ENCODE measurements around the gene CYTH1. TPM values are rescaled to one million over a fixed set of nuclear protein-coding genes. Genes with fewer than 3 reads are reported as not detected.

Gene CYTH1
- total and polyA plus RNA-seq, 4 donors, result 15.4 to 32.1 (median 20.6) TPM

GRCh38 chr17:78738278-78738677, 43.8 kb downstream of the CYTH1 start:
- H3K4me1 ChIP-seq (ENCODE audit: control insufficient read depth in 4 of 4, insufficient read depth in 4 of 4, low read length in 3 of 4), result peaks cover 6 to 40% (median 24%) of the 10 kb centered on the region in 4 donors
- H3K9me3 ChIP-seq (ENCODE audit: control insufficient read depth in 4 of 4, low read length in 3 of 4), result no peaks in the 10 kb centered on the region
- no peak overlapping the region for H3K27ac ChIP-seq (ENCODE audit: low read depth in 1 of 2, low read length in 2 of 2)
- H3K27me3 ChIP-seq (ENCODE audit: control insufficient read depth in 4 of 4, insufficient read depth in 4 of 4, low read length in 3 of 4), result no peaks in the 10 kb centered on the region
- no peak for DNase-seq (ENCODE audit: low spot score)
- whole genome bisulfite sequencing, result 81% methylated on average over 6 of the region's 6 CpGs
- no peak overlapping the region for H3K4me3 ChIP-seq (ENCODE audit: low read depth in 1 of 3, low read length in 3 of 3)
- TF ChIP-seq CTCF (IDR thresholded peaks at IDR 0.05; ENCODE audit: low read depth, low read length, missing input control) (no peak), MAX (IDR thresholded peaks at IDR 0.05) (no peak), TAF1 (conservative IDR thresholded peaks at IDR 0.05) (no peak), SP1 (IDR thresholded peaks at IDR 0.05) (no peak), RXRA (IDR thresholded peaks at IDR 0.05) (no peak), NR2F2 (IDR thresholded peaks at IDR 0.05) (no peak), EGR1 (IDR thresholded peaks at IDR 0.05; ENCODE audit: low read depth in 2 of 2) (no peak), YY1 (IDR thresholded peaks at IDR 0.05) (no peak), ZBTB33 (IDR thresholded peaks at IDR 0.05) (no peak), HNF4G (IDR thresholded peaks at IDR 0.05) (no peak), REST (IDR thresholded peaks at IDR 0.05) (no peak), RAD21 (IDR thresholded peaks at IDR 0.05) (no peak), JUND (IDR thresholded peaks at IDR 0.05) (no peak), GABPA (IDR thresholded peaks at IDR 0.05 in 1 of 2, conservative IDR thresholded peaks at IDR 0.05 in 1 of 2) (no peak), ATF3 (IDR thresholded peaks at IDR 0.05) (no peak), FOXA2 (IDR thresholded peaks at IDR 0.05) (no peak), FOXA1 (IDR thresholded peaks at IDR 0.05) (no peak), HNF4A (conservative IDR thresholded peaks at IDR 0.05) (no peak)
- no peak overlapping the region for H3K9ac ChIP-seq (ENCODE audit: low read depth in 1 of 2, low read length in 2 of 2)
- peaks cover 0 to 1% (median 0%) of the 10 kb centered on the region in 4 donors for H3K36me3 ChIP-seq (ENCODE audit: control insufficient read depth in 4 of 4, insufficient read depth in 3 of 4, low read depth in 1 of 4, low read length in 3 of 4)
